Measurements from ENCODE around the gene ZFPM1. TPM values are rescaled to one million over a fixed set of nuclear protein-coding genes. Genes with fewer than 3 reads are reported as not detected.

The ZFPM1 gene
- total RNA-seq, 1 experiment from 2014 or later = 0.75 TPM

GRCh38 chr16:88477631-88478519, 24.8 kb downstream of the ZFPM1 start:
- H2AFZ ChIP-seq (ENCODE audit: low read length) = no peak overlapping the region
- H3K79me2 ChIP-seq (ENCODE audit: low read length) = no peaks in the 10 kb centered on the region
- no peaks in the 10 kb centered on the region for H3K27me3 ChIP-seq (ENCODE audit: low read length)
- H3K4me3 ChIP-seq (ENCODE audit: low read length) = no peak overlapping the region
- no peaks in the 10 kb centered on the region for H3K9me2 ChIP-seq (replicated peaks; ENCODE audit: insufficient read depth, low read length)
- no peak overlapping the region for H3K9ac ChIP-seq (ENCODE audit: low read length)
- DNase-seq = no peak
- H3K4me1 ChIP-seq (ENCODE audit: low read length) = peaks cover 24% of the 10 kb centered on the region
- no peak overlapping the region for H3K27ac ChIP-seq (ENCODE audit: low read length)
- H3K4me2 ChIP-seq (ENCODE audit: low read depth, low read length, poor library complexity, severe bottlenecking) = no peak overlapping the region
- no peaks in the 10 kb centered on the region for H3K9me3 ChIP-seq (ENCODE audit: low read length)
- H3K36me3 ChIP-seq (ENCODE audit: insufficient read depth, low read length) = no peaks in the 10 kb centered on the region
- peaks cover 23% of the 10 kb centered on the region; the same call in 1 of the 2 replicates for H4K20me1 ChIP-seq (ENCODE audit: insufficient read depth, low read depth, low read length)

- peaks cover 24% of the 10 kb centered on the region for H3K4me1 ChIP-seq (ENCODE audit: low read length)
- H2AFZ ChIP-seq (ENCODE audit: low read length) = no peak overlapping the region
Observed at GRCh38 chr16:88478889-88479792, 26.1 kb downstream of the ZFPM1 start.

GRCh38 chr16:88479793-88480760, 27.0 kb downstream of the ZFPM1 start:
- peaks cover 24% of the 10 kb centered on the region for H3K4me1 ChIP-seq (ENCODE audit: low read length)
- no peaks in the 10 kb centered on the region for H3K27me3 ChIP-seq (ENCODE audit: low read length)
- H3K36me3 ChIP-seq (ENCODE audit: insufficient read depth, low read length) = no peaks in the 10 kb centered on the region
- no peak overlapping the region for H2AFZ ChIP-seq (ENCODE audit: low read length)
- peaks cover 19% of the 10 kb centered on the region; the same call in 1 of the 2 replicates for H4K20me1 ChIP-seq (ENCODE audit: insufficient read depth, low read depth, low read length)
- H3K4me2 ChIP-seq (ENCODE audit: low read depth, low read length, poor library complexity, severe bottlenecking) = peak overlapping the region; percentile 65
- H3K27ac ChIP-seq (ENCODE audit: low read length) = no peak overlapping the region
- no peaks in the 10 kb centered on the region for H3K9me3 ChIP-seq (ENCODE audit: low read length)
- no peaks in the 10 kb centered on the region for H3K9me2 ChIP-seq (replicated peaks; ENCODE audit: insufficient read depth, low read length)
- no peak overlapping the region for H3K4me3 ChIP-seq (ENCODE audit: low read length)
- H3K9ac ChIP-seq (ENCODE audit: low read length) = no peak overlapping the region
- peak; percentile 82 for DNase-seq
- H3K79me2 ChIP-seq (ENCODE audit: low read length) = no peaks in the 10 kb centered on the region

More at GRCh38 chr16:88478889-88479792, 26.1 kb downstream of the ZFPM1 start:
- Histone ChIP-seq H3K9me3 (ENCODE audit: low read length) (no peaks in the 10 kb centered on the region), H3K27ac (ENCODE audit: low read length) (no peak overlapping the region), H3K9me2 (replicated peaks; ENCODE audit: insufficient read depth, low read length) (no peaks in the 10 kb centered on the region), H3K9ac (ENCODE audit: low read length) (no peak overlapping the region), H3K79me2 (ENCODE audit: low read length) (no peaks in the 10 kb centered on the region), H3K27me3 (ENCODE audit: low read length) (no peaks in the 10 kb centered on the region), H3K4me3 (ENCODE audit: low read length) (no peak overlapping the region), H3K4me2 (ENCODE audit: low read depth, low read length, poor library complexity, severe bottlenecking) (no peak overlapping the region), H3K36me3 (ENCODE audit: insufficient read depth, low read length) (no peaks in the 10 kb centered on the region), H4K20me1 (ENCODE audit: insufficient read depth, low read depth, low read length) (peaks cover 23% of the 10 kb centered on the region; the same call in 1 of the 2 replicates)
- DNase-seq = no peak

GRCh38 chr16:88480829-88481228, 27.7 kb downstream of the ZFPM1 start:
- H3K4me1 ChIP-seq (ENCODE audit: low read length) = peaks cover 24% of the 10 kb centered on the region
- no peak overlapping the region for H2AFZ ChIP-seq (ENCODE audit: low read length)
- H3K36me3 ChIP-seq (ENCODE audit: insufficient read depth, low read length) = no peaks in the 10 kb centered on the region
- no peak overlapping the region for H3K9ac ChIP-seq (ENCODE audit: low read length)
- DNase-seq = no peak
- peak overlapping the region; percentile 65 for H3K4me2 ChIP-seq (ENCODE audit: low read depth, low read length, poor library complexity, severe bottlenecking)
- no peak overlapping the region for H3K27ac ChIP-seq (ENCODE audit: low read length)
- no peaks in the 10 kb centered on the region for H3K9me3 ChIP-seq (ENCODE audit: low read length)
- H3K4me3 ChIP-seq (ENCODE audit: low read length) = no peak overlapping the region
- peaks cover 17% of the 10 kb centered on the region; the same call in 1 of the 2 replicates for H4K20me1 ChIP-seq (ENCODE audit: insufficient read depth, low read depth, low read length)
- H3K9me2 ChIP-seq (replicated peaks; ENCODE audit: insufficient read depth, low read length) = no peaks in the 10 kb centered on the region
- no peaks in the 10 kb centered on the region for H3K27me3 ChIP-seq (ENCODE audit: low read length)
- no peaks in the 10 kb centered on the region for H3K79me2 ChIP-seq (ENCODE audit: low read length)

- Histone ChIP-seq H3K4me3 (ENCODE audit: low read length) (no peak overlapping the region), H2AFZ (ENCODE audit: low read length) (no peak overlapping the region), H3K36me3 (ENCODE audit: insufficient read depth, low read length) (no peaks in the 10 kb centered on the region), H3K9me3 (ENCODE audit: low read length) (no peaks in the 10 kb centered on the region), H3K27me3 (ENCODE audit: low read length) (no peaks in the 10 kb centered on the region), H3K79me2 (ENCODE audit: low read length) (no peaks in the 10 kb centered on the region), H3K4me2 (ENCODE audit: low read depth, low read length, poor library complexity, severe bottlenecking) (no peak overlapping the region), H3K27ac (ENCODE audit: low read length) (no peak overlapping the region), H3K9ac (ENCODE audit: low read length) (no peak overlapping the region), H3K9me2 (replicated peaks; ENCODE audit: insufficient read depth, low read length) (no peaks in the 10 kb centered on the region), H4K20me1 (ENCODE audit: insufficient read depth, low read depth, low read length) (peaks cover 17% of the 10 kb centered on the region; the same call in 1 of the 2 replicates), H3K4me1 (ENCODE audit: low read length) (peaks cover 24% of the 10 kb centered on the region)
- DNase-seq = no peak
Observed at GRCh38 chr16:88481851-88482250, 28.8 kb downstream of the ZFPM1 start.

- Histone ChIP-seq H3K9me3 (ENCODE audit: low read length) (no peaks in the 10 kb centered on the region), H3K36me3 (ENCODE audit: insufficient read depth, low read length) (no peaks in the 10 kb centered on the region), H3K9ac (ENCODE audit: low read length) (no peak overlapping the region), H3K79me2 (ENCODE audit: low read length) (no peaks in the 10 kb centered on the region), H3K27me3 (ENCODE audit: low read length) (no peaks in the 10 kb centered on the region), H2AFZ (ENCODE audit: low read length) (no peak overlapping the region), H3K4me2 (ENCODE audit: low read depth, low read length, poor library complexity, severe bottlenecking) (no peak overlapping the region), H3K9me2 (replicated peaks; ENCODE audit: insufficient read depth, low read length) (no peaks in the 10 kb centered on the region), H3K4me3 (ENCODE audit: low read length) (no peak overlapping the region), H4K20me1 (ENCODE audit: insufficient read depth, low read depth, low read length) (peaks cover 17% of the 10 kb centered on the region; the same call in 1 of the 2 replicates), H3K27ac (ENCODE audit: low read length) (no peak overlapping the region), H3K4me1 (ENCODE audit: low read length) (peaks cover 24% of the 10 kb centered on the region)
- DNase-seq = no peak
Observed at GRCh38 chr16:88482630-88483391, 29.7 kb downstream of the ZFPM1 start.

GRCh38 chr16:88483392-88483641, 30.2 kb downstream of the ZFPM1 start:
- H3K36me3 ChIP-seq (ENCODE audit: insufficient read depth, low read length) = no peaks in the 10 kb centered on the region
- peaks cover 17% of the 10 kb centered on the region; the same call in 1 of the 2 replicates for H4K20me1 ChIP-seq (ENCODE audit: insufficient read depth, low read depth, low read length)
- H2AFZ ChIP-seq (ENCODE audit: low read length) = no peak overlapping the region
- no peaks in the 10 kb centered on the region for H3K9me2 ChIP-seq (replicated peaks; ENCODE audit: insufficient read depth, low read length)
- no peaks in the 10 kb centered on the region for H3K9me3 ChIP-seq (ENCODE audit: low read length)
- no peak overlapping the region for H3K27ac ChIP-seq (ENCODE audit: low read length)
- H3K79me2 ChIP-seq (ENCODE audit: low read length) = no peaks in the 10 kb centered on the region
- H3K27me3 ChIP-seq (ENCODE audit: low read length) = no peaks in the 10 kb centered on the region
- peaks cover 24% of the 10 kb centered on the region for H3K4me1 ChIP-seq (ENCODE audit: low read length)
- DNase-seq = no peak
- no peak overlapping the region for H3K9ac ChIP-seq (ENCODE audit: low read length)
- no peak overlapping the region for H3K4me3 ChIP-seq (ENCODE audit: low read length)
- H3K4me2 ChIP-seq (ENCODE audit: low read depth, low read length, poor library complexity, severe bottlenecking) = no peak overlapping the region

Measured in Karpas-422 (cell line).